Stomach (tissue), 9 donors: ENCODE measurements around the gene SLC35G6. TPM values are rescaled to one million over a fixed set of nuclear protein-coding genes. Genes with fewer than 3 reads are reported as not detected.

Source experiments
- DNase-seq, 2 donors: peaks; one replicate each; pipeline versions ENCODE4 v3.0.0 to v3.0.0-alpha.2; 2013 to 2019
- H3K27ac ChIP-seq, 5 donors: fragments of 200-600 bp in 4 of 5; sonication (generic) in 4 of 5; one replicate each; pipeline ENCODE4 v1.5.1; 2013 to 2019; ENCODE audit warnings: mild to moderate bottlenecking in 1 of 5, moderate library complexity in 1 of 5
- H3K27me3 ChIP-seq, 3 donors: fragments of 200-600 bp; sonication (generic); one replicate each; pipeline ENCODE4 v1.5.1; 2017 to 2019; ENCODE audit warnings: mixed run types in 1 of 3
- H3K36me3 ChIP-seq, 4 donors: fragments of 200-600 bp; sonication (generic); 1 replicate in 3 of 4; 2 replicates in 1 of 4; pipeline ENCODE4 v1.5.1; 2016 to 2019
- H3K4me1 ChIP-seq, 4 donors: fragments of 200-600 bp; sonication (generic); one replicate each; pipeline ENCODE4 v1.5.1; 2016 to 2019
- H3K4me3 ChIP-seq, 4 donors: fragments of 200-600 bp; sonication (generic) in 3 of 4; one replicate each; pipeline ENCODE4 v1.5.1; 2016 to 2019; ENCODE audit warnings: mild to moderate bottlenecking in 1 of 4
- H3K9me3 ChIP-seq, 4 donors: fragments of 200-600 bp; sonication (generic); one replicate each; pipeline ENCODE4 v1.5.1; 2016 to 2019
- EP300 ChIP-seq: sonication (generic); formaldehyde crosslinking; IDR thresholded peaks from one replicate; pipeline ENCODE4 v1.6.1; 2017; ENCODE audit warnings: antibody characterized with exemption
- POLR2A ChIP-seq, 4 donors: fragments of 450-650 bp; IDR thresholded peaks; one replicate each; pipeline ENCODE4 v1.6.1; 2016; ENCODE audit warnings: antibody characterized with exemption in 4 of 4, control low read depth in 2 of 4, mild to moderate bottlenecking in 1 of 4, moderate library complexity in 1 of 4
- POLR2AphosphoS5 ChIP-seq, 3 donors: sonication (generic); formaldehyde crosslinking; IDR thresholded peaks; one replicate each; pipeline ENCODE4 v1.6.1; 2016; ENCODE audit warnings: antibody characterized with exemption in 3 of 3
- WGBS, 5 donors: extraction: QIAGEN DNeasy Blood & Tissue Kit in 3 of 5; methylation state at CpG; one replicate each; pipeline versions ENCODE4 v1.1.5 to v1.1.7; 2013 to 2018; 5-methylcytosine and 5-hydroxymethylcytosine counted together
- intact Hi-C: fragments of 100-400 bp; cut with DNase I; formaldehyde crosslinking; loops from one replicate; pipeline ENCODE4 v1.15.1; 2023; ENCODE audit warnings: low total_unique reads
- polyA plus RNA-seq, 3 donors: library from polyadenylated mRNA; stranded (reverse); fragments of 200-250 nt; gene quantifications; one replicate each; pipeline ENCODE4 v1.2.3, GENCODE V29; 2013
- total RNA-seq, 5 donors: library from RNA; depleted of rRNA; stranded (reverse); fragments of >200 nt; gene quantifications; one replicate each; pipeline versions ENCODE4 v1.1.0 to v1.2.3, GENCODE V29; 2014 to 2016
- TF ChIP-seq, protein P1 (sequence below), 7 experiments: fragments of 450-650 bp in 4 of 7; fragments of 200-600 bp in 3 of 7; sonication (generic) in 3 of 7; IDR thresholded peaks; one replicate each; pipeline ENCODE4 v1.5.1; 2016 to 2019; ENCODE audit warnings: antibody characterized with exemption in 7 of 7, control low read depth in 2 of 7, mild to moderate bottlenecking in 1 of 7
- donor health status: healthy with polysubstance abuse.
- donor health status: Bipolar disorder and iron deficiency.
- donor health status: healthy.

The SLC35G6 gene
- total and polyA plus RNA-seq, 8 donors, result not detected

GRCh38 chr17:7466318-7466638 is 15.0 kb upstream of the SLC35G6 start:
- no peak for DNase-seq
- Histone ChIP-seq H3K9me3 (no peaks in the 10 kb centered on the region), H3K27me3 (no peaks in the 10 kb centered on the region), H3K27ac (peak overlapping the region in 4 of 5 donors; percentile 38 to 70 (median 62)), H3K4me1 (peaks cover 20 to 58% (median 39%) of the 10 kb centered on the region in 4 donors), H3K4me3 (no peak overlapping the region), H3K36me3 (peaks cover 20 to 58% (median 55%) of the 10 kb centered on the region in 4 donors)
- no peak for TF ChIP-seq POLR2A (IDR thresholded peaks at IDR 0.05)
- no peak for TF ChIP-seq POLR2AphosphoS5 (IDR thresholded peaks at IDR 0.05)
- no peak for TF ChIP-seq EP300
- TF ChIP-seq, protein P1, sequence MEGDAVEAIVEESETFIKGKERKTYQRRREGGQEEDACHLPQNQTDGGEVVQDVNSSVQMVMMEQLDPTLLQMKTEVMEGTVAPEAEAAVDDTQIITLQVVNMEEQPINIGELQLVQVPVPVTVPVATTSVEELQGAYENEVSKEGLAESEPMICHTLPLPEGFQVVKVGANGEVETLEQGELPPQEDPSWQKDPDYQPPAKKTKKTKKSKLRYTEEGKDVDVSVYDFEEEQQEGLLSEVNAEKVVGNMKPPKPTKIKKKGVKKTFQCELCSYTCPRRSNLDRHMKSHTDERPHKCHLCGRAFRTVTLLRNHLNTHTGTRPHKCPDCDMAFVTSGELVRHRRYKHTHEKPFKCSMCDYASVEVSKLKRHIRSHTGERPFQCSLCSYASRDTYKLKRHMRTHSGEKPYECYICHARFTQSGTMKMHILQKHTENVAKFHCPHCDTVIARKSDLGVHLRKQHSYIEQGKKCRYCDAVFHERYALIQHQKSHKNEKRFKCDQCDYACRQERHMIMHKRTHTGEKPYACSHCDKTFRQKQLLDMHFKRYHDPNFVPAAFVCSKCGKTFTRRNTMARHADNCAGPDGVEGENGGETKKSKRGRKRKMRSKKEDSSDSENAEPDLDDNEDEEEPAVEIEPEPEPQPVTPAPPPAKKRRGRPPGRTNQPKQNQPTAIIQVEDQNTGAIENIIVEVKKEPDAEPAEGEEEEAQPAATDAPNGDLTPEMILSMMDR (IDR thresholded peaks at IDR 0.05), result no peak
- WGBS, 5 donors, result 77 to 91% (median 88%) methylated on average over 9 of the region's 9 CpGs
- intact Hi-C loops, result no loop called here

DNA sequence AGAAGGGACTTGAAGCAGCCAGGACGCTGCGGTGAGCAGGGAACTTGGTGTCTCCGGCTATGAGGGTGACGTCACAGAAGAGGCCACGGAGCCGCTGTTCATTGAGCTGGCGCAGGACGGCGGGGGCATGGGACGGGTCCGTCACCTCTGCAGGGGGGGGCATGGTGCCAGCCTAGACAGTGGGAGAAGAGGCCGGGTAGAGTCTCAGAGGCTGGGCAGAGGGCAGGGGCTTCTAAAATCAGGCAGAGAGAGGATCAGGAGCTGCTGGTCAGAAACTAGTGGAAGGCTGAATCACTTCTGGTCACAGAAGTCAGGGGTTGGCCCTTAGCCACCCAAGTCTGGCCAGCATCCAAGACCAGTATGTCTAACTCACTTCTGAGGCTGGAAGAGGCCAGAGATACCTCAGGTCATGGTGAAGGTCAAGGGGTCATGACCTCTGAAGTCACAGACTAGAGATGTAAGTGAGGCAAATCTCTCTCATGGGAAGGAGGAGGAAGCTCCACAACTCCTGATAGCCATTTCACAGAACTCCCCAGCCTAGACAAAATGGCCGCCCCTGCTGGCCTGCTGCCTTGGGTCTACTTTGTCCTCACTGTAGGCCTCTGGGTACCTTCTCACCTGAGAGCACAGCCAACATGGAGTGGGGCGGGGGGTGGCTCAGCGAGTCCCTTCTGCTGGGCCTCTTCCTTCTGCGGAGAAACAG is 14.5 kb upstream of the SLC35G6 start:
- H3K9me3 ChIP-seq, result no peaks in the 10 kb centered on the region
- WGBS, 5 donors, result 67 to 83% (median 82%) methylated on average over 15 to 16 of the region's 16 CpGs
- H3K4me1 ChIP-seq, result peaks cover 25 to 63% (median 43%) of the 10 kb centered on the region in 4 donors
- TF ChIP-seq POLR2AphosphoS5 (IDR thresholded peaks at IDR 0.05) (peak in 1 of 3 donors; percentile 32), EP300 (no peak)
- DNase-seq, result peak; percentile 47 to 60
- intact Hi-C loops, result no loop called here
- peaks cover 20 to 56% (median 53%) of the 10 kb centered on the region in 4 donors for H3K36me3 ChIP-seq
- H3K27me3 ChIP-seq, result no peaks in the 10 kb centered on the region
- H3K27ac ChIP-seq, result peak overlapping the region in 4 of 5 donors; percentile 38 to 70 (median 62)
- no peak overlapping the region for H3K4me3 ChIP-seq

DNA sequence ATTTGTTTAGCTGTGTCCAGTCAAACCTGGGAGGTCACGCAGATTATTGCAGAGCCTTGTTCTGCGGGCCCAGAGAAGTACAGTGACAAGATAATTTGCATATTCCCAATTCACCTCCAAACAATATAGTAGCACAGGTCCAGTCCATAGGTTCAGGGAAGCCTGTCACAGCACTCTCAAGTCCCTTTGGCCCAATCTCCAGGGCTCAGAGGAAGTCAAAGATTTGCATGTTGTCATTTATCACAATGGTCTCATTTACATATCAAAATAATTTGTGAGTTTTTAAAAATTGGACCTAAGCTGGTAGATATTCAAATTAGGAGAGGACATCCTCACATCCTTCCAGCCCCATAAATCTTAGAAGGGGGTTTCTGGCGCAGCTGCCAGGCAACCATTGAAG is 13.7 kb upstream of the SLC35G6 start:
- Histone ChIP-seq H3K36me3 (peaks cover 15 to 49% (median 46%) of the 10 kb centered on the region in 4 donors), H3K27me3 (no peaks in the 10 kb centered on the region), H3K27ac (peak overlapping the region in 4 of 5 donors; percentile 38 to 70 (median 62)), H3K4me1 (peaks cover 28 to 70% (median 50%) of the 10 kb centered on the region in 4 donors), H3K9me3 (no peaks in the 10 kb centered on the region), H3K4me3 (no peak overlapping the region)
- DNase-seq, result no peak
- 83 to 93% (median 84%) methylated on average over 3 of the region's 3 CpGs for WGBS, 5 donors
- TF ChIP-seq POLR2A (IDR thresholded peaks at IDR 0.05) (no peak), EP300 (no peak), POLR2AphosphoS5 (IDR thresholded peaks at IDR 0.05) (no peak)
- TF ChIP-seq, protein P1 (IDR thresholded peaks at IDR 0.05), result no peak
- intact Hi-C loops, result no loop called here

DNA sequence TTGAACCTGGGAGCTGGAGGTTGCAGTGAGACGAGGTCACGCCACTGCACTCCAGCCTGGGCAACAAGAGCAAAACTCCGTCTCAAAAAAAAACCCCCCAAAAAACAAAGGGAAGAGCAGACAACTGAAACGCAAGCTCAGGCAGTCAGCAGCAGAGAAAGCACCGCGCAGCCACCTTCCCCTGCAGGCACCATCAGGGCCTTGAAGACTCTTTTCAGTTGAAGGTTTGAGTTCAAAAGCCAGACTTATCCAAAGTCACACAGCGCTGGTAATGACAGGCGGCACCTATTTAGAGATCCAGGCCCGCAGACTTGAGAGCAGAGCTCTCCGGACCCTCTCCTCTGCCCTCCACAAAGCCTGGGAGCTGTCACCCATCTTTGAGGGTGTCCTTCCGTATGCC is 13.0 kb upstream of the SLC35G6 start:
- Histone ChIP-seq H3K4me3 (no peak overlapping the region), H3K4me1 (peaks cover 28 to 74% (median 52%) of the 10 kb centered on the region in 4 donors), H3K27ac (no peak overlapping the region), H3K9me3 (no peaks in the 10 kb centered on the region), H3K27me3 (no peaks in the 10 kb centered on the region), H3K36me3 (peaks cover 7 to 41% (median 38%) of the 10 kb centered on the region in 4 donors)
- TF ChIP-seq, protein P1 (IDR thresholded peaks at IDR 0.05), result no peak
- TF ChIP-seq POLR2AphosphoS5 (IDR thresholded peaks at IDR 0.05), result no peak
- no peak for TF ChIP-seq POLR2A (IDR thresholded peaks at IDR 0.05)
- no peak for TF ChIP-seq EP300
- intact Hi-C loops, result no loop called here
- no peak for DNase-seq
- WGBS, 5 donors, result 93 to 97% (median 96%) methylated on average over 11 of the region's 11 CpGs
